GM12891 (cell line): ENCODE data around the gene ATP6V1C2.

Experiments used
- POLR2AphosphoS5 ChIP-seq: IDR thresholded peaks from 2 replicates; pipeline ENCODE4 v1.6.1; 2011; ENCODE audit warnings: low read depth, low read length, control low read depth
- POU2F2 ChIP-seq: IDR thresholded peaks from 2 replicates; pipeline ENCODE4 v1.6.1; 2011; ENCODE audit warnings: low read depth, mild to moderate bottlenecking, control low read depth, low read length, moderate library complexity

DNA sequence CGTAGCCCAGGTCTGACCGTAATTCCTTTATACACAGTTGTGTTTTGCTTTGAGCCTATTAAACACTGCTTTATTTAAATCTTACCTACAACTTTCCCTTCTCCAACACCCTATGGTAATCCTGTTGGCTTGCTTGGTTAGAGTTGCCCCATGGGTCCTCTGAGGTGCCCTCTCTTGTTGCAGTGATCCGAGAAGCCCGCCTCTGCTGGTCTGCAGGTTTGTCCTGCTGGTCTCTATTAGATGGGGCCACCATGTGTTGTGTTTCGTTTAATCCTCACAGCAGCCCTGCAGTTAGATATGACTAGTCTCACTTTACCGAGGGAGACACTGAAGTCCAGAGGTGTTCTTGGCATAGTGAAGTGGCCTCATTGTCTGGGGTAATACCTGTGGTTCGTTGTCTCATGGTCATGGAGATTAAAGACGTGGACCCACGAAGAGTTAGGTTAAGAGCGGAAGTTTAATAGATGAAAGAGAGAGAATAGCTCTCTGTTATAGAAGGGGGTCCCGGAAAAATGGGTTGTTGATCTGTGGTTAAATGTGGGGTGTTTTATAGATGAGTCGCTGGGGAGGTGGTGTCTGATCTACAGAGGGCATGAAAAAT is 98.4 kb downstream of the ATP6V1C2 start:
- TF ChIP-seq POLR2AphosphoS5 (no peak), POU2F2 (no peak)
